SK-N-SH (cell line): ENCODE data around the gene PCBP3. TPM values are rescaled to one million over a fixed set of nuclear protein-coding genes. Genes with fewer than 3 reads are reported as not detected.
"Not testable (repeated sequence)": the region's sequence is repeated elsewhere in the genome, so short reads cannot be mapped to it uniquely, and the experiment has no call there.

Source experiments
- CTCF ChIA-PET: fragments of 300-600, 350-600 bp; formaldehyde crosslinking; extraction: SDS; loops from one replicate; lab custom pipeline; 2021; lab: Yijun Ruan, JAX
- POLR2A ChIA-PET: fragments of 350-600 bp; sonication (Branson Sonifier 250); formaldehyde crosslinking; extraction: SDS; loops from one replicate; lab custom pipeline; 2020; ENCODE audit warnings: antibody characterized with exemption, inconsistent platforms; lab: Yijun Ruan, JAX
- DNase-seq: peaks from one replicate; pipeline ENCODE4 v3.0.0; 2012
- H2AFZ ChIP-seq: fragments of 200-600 bp; sonication (generic); 2 replicates; pipeline ENCODE4 v1.8.1; 2016; ENCODE audit warnings: antibody characterized with exemption, mild to moderate bottlenecking, low read depth
- H3F3A ChIP-seq: fragments of 200-600 bp; sonication (generic); replicated peaks from 2 replicates; pipeline ENCODE3; 2016; ENCODE audit warnings: antibody characterized with exemption, mild to moderate bottlenecking; ENCODE audit not compliant: insufficient read depth
- H3K27ac ChIP-seq, 2 experiments: fragments of 200-500 bp in 1 of 2; fragments of 200-600 bp in 1 of 2; sonication (Bioruptor generic) in 1 of 2; sonication (generic), shearing (Covaris generic) in 1 of 2; 2 replicates each; pipeline versions ENCODE4 v1.5.1 to v1.6.1; 2014 to 2016; ENCODE audit warnings: low read depth in 2 of 2, inconsistent platforms in 1 of 2, low read length in 1 of 2, mild to moderate bottlenecking in 1 of 2, mixed read lengths in 1 of 2
- H3K27me3 ChIP-seq: fragments of 200-600 bp; sonication (generic), shearing (Covaris generic); 2 replicates; pipeline ENCODE4 v1.6.1; 2016; ENCODE audit warnings: mixed run types; ENCODE audit not compliant: insufficient read depth
- H3K36me3 ChIP-seq, 2 experiments: fragments of 200-500 bp in 1 of 2; fragments of 200-600 bp in 1 of 2; sonication (Bioruptor generic) in 1 of 2; sonication (generic) in 1 of 2; replicated peaks in 1 of 2; 2 replicates each; pipeline versions ENCODE3 to v1.5.1; 2014 to 2016; ENCODE audit warnings: low read length in 1 of 2, mild to moderate bottlenecking in 1 of 2; ENCODE audit not compliant: insufficient read depth in 2 of 2, control insufficient read depth in 1 of 2
- H3K4me1 ChIP-seq, 2 experiments: fragments of 200-500 bp in 1 of 2; fragments of 200-600 bp in 1 of 2; sonication (Bioruptor generic) in 1 of 2; sonication (generic), shearing (Covaris generic) in 1 of 2; 2 replicates each; pipeline versions ENCODE4 v1.5.1 to v1.6.1; 2014 to 2016; ENCODE audit warnings: low read depth in 1 of 2, low read length in 1 of 2, mixed run types in 1 of 2; ENCODE audit not compliant: insufficient read depth in 2 of 2, control insufficient read depth in 1 of 2
- H3K4me2 ChIP-seq: fragments of 200-600 bp; sonication (generic), shearing (Covaris generic); 2 replicates; pipeline ENCODE4 v1.6.1; 2017; ENCODE audit warnings: mixed run types
- H3K4me3 ChIP-seq, 2 experiments: fragments of 200-500 bp in 1 of 2; fragments of 200-600 bp in 1 of 2; sonication (Bioruptor generic) in 1 of 2; sonication (generic), shearing (Covaris generic) in 1 of 2; 2 replicates each; pipeline versions ENCODE4 v1.5.1 to v1.8.1; 2014 to 2016; ENCODE audit warnings: low read depth in 2 of 2, inconsistent platforms in 1 of 2, low read length in 1 of 2, mild to moderate bottlenecking in 1 of 2, mixed read lengths in 1 of 2, moderate library complexity in 1 of 2
- H3K79me2 ChIP-seq: fragments of 200-600 bp; sonication (generic); 2 replicates; pipeline ENCODE4 v1.8.1; 2017; ENCODE audit warnings: mild to moderate bottlenecking; ENCODE audit not compliant: insufficient read depth
- H3K9ac ChIP-seq: fragments of 200-600 bp; sonication (generic); 2 replicates; pipeline ENCODE4 v1.6.1; 2017; ENCODE audit warnings: mixed run types
- H3K9me2 ChIP-seq: fragments of 200-600 bp; sonication (generic); 2 replicates; pipeline ENCODE4 v1.6.1; 2017; ENCODE audit warnings: mixed run types
- H3K9me3 ChIP-seq: fragments of 200-600 bp; sonication (generic); 2 replicates; pipeline ENCODE4 v1.6.1; 2017; ENCODE audit warnings: mixed run types, mild to moderate bottlenecking, moderate library complexity
- H4K20me1 ChIP-seq: fragments of 200-600 bp; sonication (generic); 2 replicates; pipeline ENCODE4 v1.6.1; 2017; ENCODE audit warnings: mild to moderate bottlenecking, mixed run types; ENCODE audit not compliant: insufficient read depth
- CHD2 ChIP-seq: fragments of 150-350 bp; IDR thresholded peaks from 2 replicates; pipeline ENCODE4 v1.6.1; 2018; ENCODE audit warnings: low read length; ENCODE audit not compliant: partially characterized antibody
- CTCF ChIP-seq: fragments of 200-600 bp; sonication (generic); IDR thresholded peaks from 2 replicates; pipeline ENCODE4 v1.6.1; 2017; ENCODE audit warnings: antibody characterized with exemption, mild to moderate bottlenecking, moderate library complexity
- ELF1 ChIP-seq: IDR thresholded peaks from 2 replicates; pipeline ENCODE4 v1.4.0; 2012
- JUND ChIP-seq: IDR thresholded peaks from 2 replicates; pipeline ENCODE4 v1.4.0; 2012
- NRF1 ChIP-seq: IDR thresholded peaks from 2 replicates; pipeline ENCODE4 v1.6.1; 2012; ENCODE audit warnings: low read depth, mild to moderate bottlenecking, low read length
- SMC3 ChIP-seq: IDR thresholded peaks from 2 replicates; pipeline ENCODE4 v1.6.1; 2012; ENCODE audit warnings: low read depth, low read length, improper control_type of control experiment
- TAF1 ChIP-seq: IDR thresholded peaks from 2 replicates; pipeline ENCODE4 v1.6.1; 2012; ENCODE audit warnings: low read depth, mild to moderate bottlenecking, low read length, moderate library complexity, borderline replicate concordance
- WGBS: methylation state at CpG from one replicate; pipeline ENCODE4 v1.1.6; 2017; ENCODE audit warnings: low lambda C conversion rate; 5-methylcytosine and 5-hydroxymethylcytosine counted together
- polyA plus RNA-seq, 3 experiments: library from polyadenylated mRNA; depleted of rRNA; stranded (reverse); fragments of >200 nt; gene quantifications; 2 replicates each; pipeline ENCODE4 v1.2.3, GENCODE V29; 2012
- TF ChIP-seq, protein P1 (sequence below): IDR thresholded peaks from 2 replicates; pipeline ENCODE4; 2012

The PCBP3 gene
- polyA plus RNA-seq, 1 of the 3 experiments (the other 2 are of a cell fraction): 9.5 TPM

DNA sequence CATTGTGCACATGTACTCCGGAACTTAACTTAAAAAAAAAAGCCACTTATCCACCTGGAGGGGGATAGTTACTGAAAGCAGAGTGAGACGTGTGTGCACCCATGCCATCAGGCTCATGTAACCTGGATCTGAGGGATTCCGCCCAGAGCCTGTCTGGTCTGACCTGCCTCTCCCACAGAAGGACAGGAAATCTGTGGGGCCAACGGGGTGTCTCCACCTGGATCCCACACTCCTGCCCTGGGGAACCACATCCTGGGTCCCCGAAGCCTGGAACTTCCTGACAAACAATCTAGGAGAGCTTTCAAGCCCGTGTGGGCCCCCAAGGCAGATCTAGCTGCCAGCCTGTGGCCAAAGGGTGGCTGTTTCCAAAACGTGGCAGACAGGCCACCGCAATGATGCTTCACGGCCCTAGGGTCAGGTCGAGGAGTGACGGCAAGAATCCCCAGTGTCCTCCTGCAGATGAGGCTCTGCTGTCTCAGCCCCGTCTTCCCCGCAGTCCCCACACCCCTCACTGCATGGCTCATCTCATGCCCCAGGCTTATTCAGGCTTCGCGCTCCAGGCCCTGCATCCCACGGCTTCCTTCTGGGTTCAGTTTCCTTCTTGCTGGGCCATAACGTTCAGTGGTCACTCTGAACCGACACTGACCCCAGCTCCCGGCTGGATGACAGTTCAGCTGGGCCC, 21.0 kb upstream of the PCBP3 start:
- H2AFZ ChIP-seq: no peak overlapping the region
- H3K9me3 ChIP-seq: no peaks in the 10 kb centered on the region
- no peak for DNase-seq
- no peak overlapping the region for H3K9ac ChIP-seq
- no peaks in the 10 kb centered on the region for H3F3A ChIP-seq
- H4K20me1 ChIP-seq: no peaks in the 10 kb centered on the region
- H3K27me3 ChIP-seq: peaks cover 5% of the 10 kb centered on the region; the same call in 1 of the 2 replicates
- TF ChIP-seq TAF1: no peak
- 68% methylated on average over 16 of the region's 19 CpGs for WGBS
- ChIA-PET CTCF (no interaction called here), POLR2A (no interaction called here)
- peaks cover 0 to 10% of the 10 kb centered on the region in 2 experiments; a peak in 1 of 4 replicates for H3K4me1 ChIP-seq
- H3K79me2 ChIP-seq: no peaks in the 10 kb centered on the region
- no peaks in the 10 kb centered on the region for H3K9me2 ChIP-seq
- no peak overlapping the region for H3K27ac ChIP-seq
- H3K4me3 ChIP-seq: no peak overlapping the region
- H3K4me2 ChIP-seq: no peak overlapping the region
- no peaks in the 10 kb centered on the region for H3K36me3 ChIP-seq

DNA sequence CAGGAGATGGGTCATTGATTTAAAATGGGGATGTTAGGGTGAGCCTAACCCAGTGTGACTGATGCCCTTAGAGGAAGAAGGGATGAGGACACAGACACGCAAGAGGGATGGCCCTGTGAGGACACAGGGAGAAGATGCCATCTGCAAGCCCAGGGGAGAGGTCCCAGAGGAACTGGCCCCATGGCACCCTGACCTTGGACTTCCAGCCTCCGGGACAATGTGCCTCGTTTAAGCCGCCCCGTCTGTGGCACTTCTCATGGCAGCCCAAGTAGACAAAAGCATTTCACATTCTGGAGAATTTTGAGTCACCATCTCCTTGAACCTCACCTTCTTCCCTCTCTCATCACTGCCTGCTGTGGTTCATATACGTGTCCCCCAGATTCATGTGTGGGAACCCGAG, 20.1 kb upstream of the PCBP3 start:
- H3K4me3 ChIP-seq: no peak overlapping the region
- H4K20me1 ChIP-seq: no peaks in the 10 kb centered on the region
- no peak overlapping the region for H3K4me2 ChIP-seq
- no peak overlapping the region for H2AFZ ChIP-seq
- peaks cover 0 to 3% of the 10 kb centered on the region in 2 experiments; a peak in 1 of 4 replicates for H3K4me1 ChIP-seq
- H3K9me3 ChIP-seq: no peaks in the 10 kb centered on the region
- no peak for DNase-seq
- no peaks in the 10 kb centered on the region for H3F3A ChIP-seq
- no peak overlapping the region for H3K9ac ChIP-seq
- WGBS: 71% methylated on average over 7 of the region's 7 CpGs
- no peaks in the 10 kb centered on the region for H3K36me3 ChIP-seq
- CTCF ChIA-PET: no interaction called here
- no peaks in the 10 kb centered on the region for H3K9me2 ChIP-seq
- peaks cover 5% of the 10 kb centered on the region; the same call in 1 of the 2 replicates for H3K27me3 ChIP-seq
- POLR2A ChIA-PET: no interaction called here
- no peak for TF ChIP-seq CHD2
- TF ChIP-seq SMC3: no peak
- TF ChIP-seq CTCF: no peak
- TF ChIP-seq ELF1: no peak
- TF ChIP-seq NRF1: no peak
- TF ChIP-seq JUND: no peak
- TF ChIP-seq, protein P1, sequence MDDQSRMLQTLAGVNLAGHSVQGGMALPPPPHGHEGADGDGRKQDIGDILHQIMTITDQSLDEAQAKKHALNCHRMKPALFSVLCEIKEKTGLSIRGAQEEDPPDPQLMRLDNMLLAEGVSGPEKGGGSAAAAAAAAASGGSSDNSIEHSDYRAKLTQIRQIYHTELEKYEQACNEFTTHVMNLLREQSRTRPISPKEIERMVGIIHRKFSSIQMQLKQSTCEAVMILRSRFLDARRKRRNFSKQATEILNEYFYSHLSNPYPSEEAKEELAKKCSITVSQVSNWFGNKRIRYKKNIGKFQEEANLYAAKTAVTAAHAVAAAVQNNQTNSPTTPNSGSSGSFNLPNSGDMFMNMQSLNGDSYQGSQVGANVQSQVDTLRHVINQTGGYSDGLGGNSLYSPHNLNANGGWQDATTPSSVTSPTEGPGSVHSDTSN: no peak
- H3K27ac ChIP-seq: no peak overlapping the region
- H3K79me2 ChIP-seq: no peaks in the 10 kb centered on the region

GRCh38 chr21:45626127-45626526, 17.4 kb upstream of the PCBP3 start:
- POLR2A ChIA-PET, CTCF ChIA-PET, H2AFZ ChIP-seq, H3K27ac ChIP-seq, H4K20me1 ChIP-seq, H3K9me2 ChIP-seq, H3K4me3 ChIP-seq, H3K4me1 ChIP-seq, DNase-seq, H3K9me3 ChIP-seq, H3K27me3 ChIP-seq, H3K4me2 ChIP-seq, H3K36me3 ChIP-seq, H3K79me2 ChIP-seq, H3F3A ChIP-seq, H3K9ac ChIP-seq: not testable (repeated sequence)
- 44% methylated on average over 2 of the region's 2 CpGs for WGBS
